CD4-positive, alpha-beta T cell treated with Interleukin-10 for 1 hour (primary cell): ENCODE measurements around the gene RASGEF1B.
"Not testable (repeated sequence)": the region's sequence is repeated elsewhere in the genome, so short reads cannot be mapped to it uniquely, and the experiment has no call there.

Experiments used
- DNase-seq: peaks from one replicate; pipeline ENCODE4 v3.0.0-alpha.2; 2020

Gene RASGEF1B

DNA sequence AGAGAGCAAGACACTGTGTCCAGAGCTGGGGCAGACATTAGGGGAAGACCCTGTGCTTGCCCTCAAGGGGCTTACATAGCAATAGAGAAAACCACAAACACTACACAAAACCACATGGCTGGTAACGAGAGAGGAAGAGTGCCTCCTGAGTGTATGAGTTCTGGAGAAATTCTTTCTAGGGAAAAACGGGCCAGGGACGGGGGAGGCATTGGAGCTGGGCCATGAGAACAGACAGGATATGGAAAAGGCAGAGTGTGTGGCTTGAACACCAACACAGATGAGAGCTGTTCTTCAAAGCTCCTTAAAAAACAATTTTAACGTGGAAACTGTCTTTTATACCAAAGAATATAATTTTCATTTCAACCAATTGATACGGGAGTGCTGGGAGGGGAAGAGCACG, 42.7 kb downstream of the RASGEF1B start:
- DNase-seq, result no peak

DNA sequence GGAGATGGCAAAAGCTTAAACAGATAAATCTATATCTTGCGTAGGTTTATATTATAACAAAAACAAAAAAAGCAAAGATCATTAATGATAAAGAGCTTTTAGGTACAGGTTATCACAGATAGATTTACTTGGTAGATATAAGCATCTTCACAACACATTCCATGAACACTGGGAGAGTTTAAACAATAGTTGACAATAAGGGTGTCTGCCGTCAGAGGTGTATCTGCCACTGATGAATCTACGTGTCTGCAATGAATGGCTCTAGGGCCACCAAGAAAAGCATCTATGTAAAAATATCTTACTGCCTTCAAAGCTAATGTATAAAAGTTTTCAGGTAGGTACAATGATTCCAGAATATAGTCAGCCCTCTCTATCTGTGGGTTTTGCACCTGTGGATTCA, 43.7 kb downstream of the RASGEF1B start:
- DNase-seq, result no peak

DNA sequence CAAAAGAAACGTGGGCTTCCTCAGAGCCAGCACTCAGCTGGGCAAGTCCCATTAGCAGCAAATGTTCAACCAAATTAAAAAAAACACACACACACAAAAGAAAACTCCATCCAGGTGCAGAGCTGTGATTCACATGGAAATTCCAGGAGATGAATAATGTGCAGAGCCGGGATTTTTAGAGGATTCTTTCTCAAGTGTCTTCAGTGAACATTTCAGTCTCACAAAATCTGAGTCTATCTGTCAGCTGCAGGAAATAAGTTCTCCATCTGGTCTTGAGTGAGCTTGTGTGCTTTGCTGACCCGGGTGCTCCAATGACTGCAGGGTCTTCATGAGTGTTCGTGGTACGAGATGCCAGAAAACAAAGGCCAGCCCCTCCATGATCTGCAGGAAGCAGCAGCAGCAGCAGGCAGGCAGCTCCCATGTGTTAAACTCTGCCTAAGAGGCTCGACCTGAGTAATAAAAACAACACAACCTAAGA, 44.3 kb downstream of the RASGEF1B start:
- DNase-seq, result no peak

DNA sequence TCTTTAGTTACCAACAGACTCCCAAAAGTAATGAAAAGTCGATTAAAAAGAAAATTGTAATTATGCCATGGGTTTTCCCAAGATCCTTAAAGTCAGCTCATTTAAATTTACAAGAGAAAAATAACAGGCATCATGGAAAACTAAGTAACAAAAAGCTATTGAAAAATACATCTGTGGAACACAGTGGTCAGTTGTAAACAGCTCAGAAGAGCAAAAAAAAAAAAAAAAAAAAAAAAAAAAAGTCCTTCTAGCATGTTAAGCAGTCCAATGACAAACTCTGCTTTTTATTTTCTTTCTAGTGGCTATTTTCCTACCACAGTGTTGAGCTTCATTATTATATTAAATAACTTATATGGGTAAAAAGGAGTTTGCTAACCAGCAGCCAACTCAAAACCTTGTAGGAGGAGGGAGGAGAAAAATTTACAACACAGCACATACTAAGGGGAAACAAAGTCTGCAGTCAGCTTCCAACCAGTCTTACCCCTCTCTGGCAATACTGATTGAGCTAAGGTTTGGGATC, 44.9 kb downstream of the RASGEF1B start:
- DNase-seq, result no peak

DNA sequence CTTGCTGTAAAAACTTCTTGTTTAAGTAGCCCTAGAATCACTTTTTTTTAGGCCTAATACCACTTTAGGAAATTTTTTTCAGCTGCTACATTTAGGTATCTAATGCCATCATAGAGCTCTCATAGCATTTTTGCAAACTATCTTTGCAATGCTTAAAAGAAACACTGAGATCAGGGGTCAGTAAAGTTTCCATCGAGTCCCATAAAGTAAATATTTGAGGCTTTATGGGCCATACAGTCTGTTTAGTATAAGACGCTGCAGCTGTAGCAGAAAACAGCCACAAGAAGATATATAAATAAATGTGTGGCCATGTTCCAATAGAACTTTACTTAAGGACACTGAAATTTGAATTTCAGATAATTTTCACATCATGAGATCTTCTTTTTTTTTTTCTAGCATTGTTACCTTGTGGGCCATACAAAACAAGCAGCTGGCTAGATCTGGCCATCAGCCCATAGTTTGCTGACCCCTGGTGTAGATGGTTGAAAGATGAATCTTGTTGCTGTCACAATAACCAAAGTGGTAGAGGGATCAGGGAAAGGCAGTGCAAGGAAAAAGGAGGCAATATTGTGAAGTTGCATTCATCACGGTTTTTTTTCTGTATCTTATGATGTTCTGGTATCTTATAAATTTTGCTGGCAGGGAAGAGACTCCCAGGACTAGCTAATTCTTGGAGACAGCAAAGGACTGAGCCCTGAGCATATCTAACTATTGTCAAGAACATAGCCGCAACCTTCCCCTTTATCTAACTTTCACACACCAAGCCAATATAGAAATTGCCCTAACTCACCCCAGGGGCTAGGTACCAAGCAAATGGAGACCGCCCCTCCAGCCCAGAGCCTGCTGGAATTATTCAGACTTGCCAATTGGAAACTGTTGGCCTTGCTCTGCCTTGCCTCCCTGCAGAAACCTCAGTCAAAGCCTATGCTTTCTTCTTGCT, 46.6 kb downstream of the RASGEF1B start:
- no peak for DNase-seq

DNA sequence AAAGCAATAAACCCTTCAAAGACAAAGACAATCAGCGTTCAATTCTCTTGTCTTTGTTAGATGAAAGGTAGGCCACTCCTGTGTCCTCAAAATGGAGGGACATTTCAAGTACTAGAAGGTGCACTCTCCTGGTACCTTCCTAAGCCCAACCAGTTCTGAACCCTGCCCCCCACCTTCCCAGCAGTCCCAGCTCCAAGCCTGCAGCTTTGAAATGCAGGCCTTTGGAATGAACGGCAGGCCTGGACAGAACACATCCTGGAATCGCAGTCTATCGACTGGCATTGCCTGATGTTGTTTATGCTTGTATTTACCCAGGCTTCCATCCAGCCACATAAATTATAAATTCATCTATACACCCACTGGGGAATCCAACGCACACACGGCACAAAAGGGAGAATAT, 47.4 kb downstream of the RASGEF1B start:
- no peak for DNase-seq

DNA sequence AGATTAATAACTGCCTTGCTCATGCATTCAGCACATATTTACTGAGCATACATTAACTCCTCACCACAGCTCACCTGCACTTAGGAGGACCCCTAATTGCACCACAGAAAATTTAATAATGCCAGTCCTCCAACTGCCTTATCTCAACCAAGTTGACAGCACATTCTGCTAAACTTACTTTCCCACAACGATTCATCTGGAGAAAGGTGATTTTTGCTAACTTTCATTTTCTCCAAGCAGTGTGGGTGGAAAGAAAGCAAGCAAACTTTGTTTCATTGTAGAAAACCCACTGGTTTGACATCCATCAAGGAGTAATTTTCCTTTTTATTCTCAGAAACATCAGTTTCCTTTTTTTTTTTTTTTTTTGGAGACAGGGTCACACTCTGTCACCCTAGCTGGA, 49.1 kb downstream of the RASGEF1B start:
- DNase-seq, result no peak

DNA sequence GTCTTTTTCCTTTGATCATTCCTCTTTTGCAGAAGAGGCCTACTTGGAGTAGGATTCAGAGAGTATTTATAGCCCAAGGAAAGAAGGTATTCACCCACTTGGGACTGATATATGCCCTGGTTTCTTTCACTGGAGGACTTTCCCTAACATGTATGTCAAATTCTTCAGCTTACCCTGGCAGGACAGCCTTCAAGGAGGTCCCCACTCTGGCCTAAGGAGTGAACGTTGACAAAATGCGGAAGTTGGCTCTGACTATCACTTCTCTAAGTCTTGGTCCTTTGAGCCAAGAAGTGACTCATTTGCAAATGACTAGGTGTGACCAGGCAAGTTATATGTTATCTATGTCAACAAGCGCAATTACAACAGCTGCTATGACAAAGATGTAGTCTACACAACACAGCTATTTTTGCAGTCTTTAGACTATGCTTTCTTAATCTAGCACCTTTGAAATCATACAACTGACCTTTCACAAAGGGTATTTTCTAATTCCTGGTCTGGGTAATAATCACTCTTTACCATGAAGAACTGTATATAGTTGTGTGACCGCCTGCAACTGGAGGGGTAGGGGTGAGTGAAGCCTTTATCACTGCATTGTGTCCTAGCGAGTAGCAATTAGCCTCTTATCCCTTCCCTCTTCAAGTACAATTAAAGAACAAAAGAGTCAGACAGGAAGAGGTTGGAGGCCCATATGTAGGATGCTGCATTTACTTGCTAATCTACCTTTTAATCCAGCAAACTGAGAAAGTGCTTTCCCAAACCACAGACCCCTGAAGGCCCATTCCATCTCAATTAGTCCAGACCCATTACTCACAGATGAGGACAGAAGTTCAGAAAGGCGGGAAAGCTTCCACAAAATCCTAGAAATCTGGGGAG, 50.1 kb downstream of the RASGEF1B start:
- peak; percentile 29 for DNase-seq

DNA sequence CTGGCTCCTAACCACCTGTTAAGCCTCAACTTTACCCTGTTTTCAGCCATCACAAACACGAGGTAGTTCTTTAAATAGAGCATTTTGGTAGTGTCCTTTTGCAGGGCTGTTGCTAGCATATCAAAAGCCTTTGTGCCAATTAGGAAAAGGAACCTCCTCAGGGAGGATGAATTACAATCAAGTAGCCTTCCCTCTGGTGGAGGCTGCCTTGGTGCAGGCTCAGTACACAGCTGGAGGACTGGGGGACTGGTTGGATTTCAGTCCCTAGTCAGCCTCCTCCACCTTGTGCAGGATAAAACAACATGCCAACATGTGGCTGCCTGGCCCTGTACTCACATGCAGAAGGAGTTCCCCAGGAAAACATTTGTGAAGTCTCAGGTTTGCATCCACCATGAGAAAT, 53.1 kb downstream of the RASGEF1B start:
- DNase-seq, result no peak

DNA sequence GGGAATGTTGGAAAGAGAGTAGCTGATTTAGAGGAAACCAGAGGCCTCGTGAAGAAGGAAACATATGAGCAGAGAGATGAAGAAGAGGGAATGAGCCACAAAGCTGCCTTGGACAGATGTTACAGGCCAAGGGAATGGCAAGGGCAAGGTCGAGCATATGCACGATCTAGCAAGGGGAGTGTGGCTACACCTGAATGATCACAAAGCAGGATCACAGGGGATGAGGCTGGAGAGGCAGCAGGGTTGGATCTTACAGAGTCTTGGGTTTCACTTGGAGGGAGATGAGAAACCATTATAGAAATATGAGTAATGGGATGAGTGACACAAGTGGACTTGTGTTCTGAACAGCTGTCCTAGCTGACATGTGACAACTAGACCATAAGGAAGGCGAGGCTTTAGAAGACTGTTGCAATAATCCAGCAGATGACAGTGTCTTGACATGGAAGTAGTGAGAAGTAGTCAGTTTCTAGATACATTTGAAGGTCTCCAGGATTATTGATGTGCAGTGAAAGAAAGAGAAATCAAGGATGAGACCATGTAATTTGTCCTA, 58.7 kb downstream of the RASGEF1B start:
- DNase-seq, result no peak

DNA sequence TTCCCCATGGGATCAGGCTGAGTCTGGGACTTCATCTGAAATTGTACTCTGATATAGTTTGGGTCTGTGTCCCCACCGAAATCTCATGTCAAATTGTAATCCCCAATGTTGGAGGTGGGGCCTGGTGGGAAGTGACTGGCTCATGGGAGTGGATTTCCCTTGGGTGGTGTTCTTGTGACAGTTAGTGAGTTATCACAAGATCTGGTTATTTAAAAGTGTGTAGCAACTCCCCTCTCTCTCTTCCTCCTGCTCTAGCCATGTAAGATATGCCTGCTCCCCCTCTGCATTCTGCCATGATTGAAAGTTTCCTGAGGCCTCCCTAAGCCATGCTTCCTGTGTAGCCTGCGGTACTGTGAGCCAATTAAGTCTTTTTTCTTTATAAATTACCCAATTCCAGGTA, 61.0 kb downstream of the RASGEF1B start:
- DNase-seq, result no peak

DNA sequence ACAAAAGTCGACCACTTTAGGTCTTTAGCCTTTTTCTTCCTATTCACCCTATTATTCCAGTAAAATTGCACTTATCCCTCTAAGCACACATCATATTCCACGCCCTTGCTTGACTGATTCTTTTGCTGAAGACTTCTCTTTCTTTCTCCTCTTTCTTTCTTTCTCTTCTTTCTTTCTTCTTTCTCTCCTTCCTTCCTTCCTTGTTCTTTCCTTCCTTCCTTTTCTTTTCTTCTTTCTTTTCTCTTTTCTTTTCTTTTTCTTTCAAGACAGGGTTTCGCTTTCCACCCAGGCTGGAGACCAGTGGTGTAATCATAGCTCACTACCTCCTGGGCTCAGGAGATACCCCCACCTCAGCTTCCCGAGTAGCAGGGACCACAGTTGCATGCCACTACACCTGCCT, 61.9 kb downstream of the RASGEF1B start:
- DNase-seq, result no peak

DNA sequence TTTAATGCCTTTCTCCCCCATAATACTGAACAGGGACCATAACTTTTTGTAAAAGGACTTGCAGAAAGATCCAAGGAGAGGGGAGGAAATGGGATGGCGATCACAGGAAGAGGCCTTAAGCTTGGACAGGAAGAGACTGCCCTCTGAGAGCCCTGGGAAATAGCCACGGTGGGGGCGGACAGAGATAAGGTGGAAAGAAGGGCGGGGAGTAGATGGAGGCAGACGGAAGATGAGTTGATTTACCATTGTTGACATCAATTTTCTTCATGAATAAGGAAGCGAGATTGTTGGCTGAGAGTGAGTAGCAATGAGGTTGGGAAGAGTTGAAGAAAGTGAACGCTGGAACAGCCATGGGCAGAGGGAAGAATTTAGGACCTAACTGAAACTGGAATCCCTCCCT, 63.4 kb downstream of the RASGEF1B start:
- no peak for DNase-seq

DNA sequence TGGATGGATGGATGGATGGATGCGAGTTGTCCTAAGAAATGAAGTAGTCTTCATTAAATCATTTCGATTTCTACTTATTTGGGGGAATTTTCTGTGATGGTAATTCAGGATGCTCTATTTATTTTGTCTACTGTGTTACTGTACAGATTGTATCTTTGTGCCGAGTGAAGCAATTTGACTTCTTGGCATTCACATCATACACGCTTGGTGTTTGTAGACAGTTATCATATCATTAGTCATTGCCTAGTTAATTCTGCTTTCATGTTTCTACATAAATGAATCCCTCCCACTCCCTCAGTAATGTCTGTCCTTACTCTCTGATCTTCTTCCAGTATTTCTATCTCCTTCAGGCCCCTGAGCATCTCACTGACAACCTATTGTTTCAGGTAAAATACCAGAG, 64.0 kb downstream of the RASGEF1B start:
- no peak for DNase-seq

DNA sequence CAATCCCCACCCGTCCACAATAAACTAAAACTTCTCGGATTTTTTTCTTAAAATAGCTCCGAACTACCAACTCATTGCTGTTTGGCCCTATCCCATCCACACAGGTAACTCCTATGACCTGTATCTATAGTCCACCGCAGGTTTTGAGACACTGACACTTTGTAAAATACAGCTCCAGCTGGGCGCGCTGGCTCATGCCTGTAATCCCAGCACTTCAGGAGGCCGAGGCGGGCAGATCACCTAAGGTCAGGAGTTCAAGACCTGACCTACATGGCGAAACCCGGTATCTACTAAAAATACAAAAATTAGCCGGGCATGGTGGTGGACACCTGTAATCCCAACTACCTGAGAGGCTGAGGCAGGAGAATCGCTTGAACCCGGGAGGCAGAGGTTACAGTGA, 65.2 kb downstream of the RASGEF1B start:
- DNase-seq, result not testable (repeated sequence)

DNA sequence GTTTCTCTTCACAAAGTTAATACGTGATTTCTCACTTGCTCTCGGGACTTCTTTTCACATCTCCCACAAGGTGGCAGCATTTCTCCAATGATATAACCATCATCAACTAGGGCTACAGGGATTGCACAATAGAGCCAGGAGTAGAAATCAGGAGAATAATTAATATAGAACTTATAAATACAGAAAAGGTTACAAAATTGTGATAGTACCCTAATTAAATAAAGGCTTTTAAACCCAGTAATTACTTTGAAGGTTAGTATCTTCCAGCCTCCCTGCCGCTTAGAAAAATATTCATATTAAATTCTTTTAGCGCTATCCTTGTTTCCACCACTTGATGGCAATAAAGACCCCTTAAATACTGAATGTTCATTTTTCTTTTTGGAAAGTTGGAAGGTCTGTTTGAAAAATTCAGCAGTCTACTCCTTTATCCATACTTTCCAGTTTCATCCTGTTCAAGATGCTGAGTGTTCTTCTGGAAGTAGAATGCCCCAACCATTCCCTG, 65.8 kb downstream of the RASGEF1B start:
- DNase-seq, result peak; percentile 70

DNA sequence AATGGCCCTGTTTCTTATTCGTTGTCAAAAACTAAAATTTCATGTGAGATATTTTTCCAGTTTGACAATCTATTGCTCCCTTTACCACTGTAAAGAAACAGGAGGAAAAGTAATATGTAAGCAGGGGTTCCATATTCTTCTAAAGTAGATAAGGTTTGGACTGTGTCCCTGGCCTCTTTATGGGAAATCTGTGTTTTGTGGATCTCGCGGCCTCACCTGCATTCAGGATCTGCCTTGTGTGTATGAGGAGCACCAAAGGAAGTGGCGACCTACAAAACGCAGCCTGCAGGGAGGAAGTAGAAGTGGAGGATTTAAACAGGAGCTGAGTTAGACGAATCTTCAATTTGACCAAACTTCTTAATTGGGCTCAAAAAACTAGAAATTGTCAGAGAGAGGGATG, 67.0 kb downstream of the RASGEF1B start:
- DNase-seq, result no peak

DNA sequence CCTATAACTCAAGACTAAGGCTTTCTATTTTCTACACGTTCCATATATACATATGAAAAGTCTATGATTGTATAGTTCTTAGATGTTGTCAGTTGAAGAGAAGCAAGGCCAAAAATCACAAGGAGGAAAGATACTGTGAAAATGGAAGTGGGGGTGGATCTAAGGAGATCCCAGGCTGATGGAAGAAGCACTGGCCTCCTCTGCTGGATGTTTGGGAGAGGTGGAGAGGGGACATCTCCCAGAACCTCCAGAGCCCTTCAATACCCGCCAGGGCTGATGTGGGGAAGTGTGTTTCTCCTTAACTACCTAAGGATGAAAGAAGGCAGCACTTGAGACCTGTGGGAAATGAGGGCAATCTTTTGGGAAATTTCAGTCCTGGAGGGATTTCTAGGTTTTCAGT, 67.4 kb downstream of the RASGEF1B start:
- DNase-seq, result no peak

DNA sequence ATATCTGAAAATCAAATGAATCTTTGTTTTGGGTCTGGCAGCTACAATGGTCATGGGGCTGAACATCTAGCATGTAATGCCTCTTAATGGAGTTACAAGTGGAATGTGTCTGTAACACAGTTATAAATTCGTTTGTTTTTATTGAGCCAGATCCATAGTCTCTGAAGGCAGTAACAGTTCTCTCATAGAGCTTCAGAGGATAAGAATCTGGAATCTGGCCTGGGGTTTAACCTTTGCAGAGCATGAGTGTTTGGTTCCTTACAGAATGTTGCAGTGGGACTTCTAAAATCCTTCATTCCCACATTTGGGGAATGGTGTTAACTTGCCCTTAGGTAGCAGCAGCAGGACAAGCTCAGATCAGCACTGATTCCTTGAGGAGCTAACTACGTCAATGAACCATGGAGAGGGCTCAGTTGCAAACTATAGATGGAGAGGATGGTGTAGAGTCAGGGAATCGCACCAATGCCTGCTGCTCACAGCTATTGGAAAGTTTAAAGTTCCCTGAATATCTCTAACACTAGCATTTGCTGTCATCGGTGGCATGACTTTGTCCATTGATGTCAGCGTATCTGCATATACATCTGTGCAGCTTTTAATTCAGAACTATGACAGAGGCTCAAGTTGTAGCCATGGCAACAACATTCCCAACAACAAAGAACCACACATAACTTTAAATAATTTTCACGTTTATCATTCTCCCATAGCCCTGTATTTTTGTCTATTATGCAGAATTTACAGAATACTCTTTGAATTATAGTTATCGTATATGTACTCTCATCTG, 72.2 kb downstream of the RASGEF1B start:
- DNase-seq, result no peak

DNA sequence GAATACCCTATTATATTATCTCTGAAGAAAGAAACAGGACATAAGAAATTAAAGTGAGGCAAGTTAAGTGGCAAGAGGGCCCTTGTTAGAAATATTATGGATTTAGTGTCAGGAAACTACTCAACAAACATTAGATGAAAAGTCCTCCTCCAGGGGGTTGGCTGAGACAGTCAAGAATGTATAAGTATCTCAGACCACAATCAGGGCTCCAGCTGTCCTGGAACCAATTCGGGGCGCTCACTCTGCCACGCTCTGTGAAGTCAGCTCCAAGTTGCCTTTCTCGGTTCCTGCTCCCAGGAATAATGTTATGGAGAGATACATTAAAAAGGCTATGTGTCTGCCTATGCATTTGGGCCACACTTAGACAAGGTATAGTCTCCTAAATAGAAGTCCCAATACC, 73.3 kb downstream of the RASGEF1B start:
- DNase-seq, result no peak

DNA sequence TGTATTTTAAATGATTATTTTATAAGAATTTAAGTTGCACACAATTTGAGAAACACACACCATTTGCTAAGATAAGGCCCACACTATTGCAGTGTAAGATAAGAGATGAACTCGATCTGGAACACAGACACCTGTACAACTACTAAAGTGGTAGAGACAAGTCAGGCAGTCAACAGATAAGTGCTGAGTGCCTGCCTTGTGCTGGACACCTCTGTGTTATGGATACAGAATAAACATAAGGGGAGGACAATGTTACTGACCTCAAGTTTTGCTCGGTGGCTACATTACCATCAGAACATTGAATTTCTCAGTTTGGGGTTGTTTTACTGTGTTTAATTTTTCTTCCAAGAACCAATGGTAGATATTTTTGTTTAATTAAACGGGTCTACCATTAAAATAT, 74.1 kb downstream of the RASGEF1B start:
- DNase-seq, result no peak

DNA sequence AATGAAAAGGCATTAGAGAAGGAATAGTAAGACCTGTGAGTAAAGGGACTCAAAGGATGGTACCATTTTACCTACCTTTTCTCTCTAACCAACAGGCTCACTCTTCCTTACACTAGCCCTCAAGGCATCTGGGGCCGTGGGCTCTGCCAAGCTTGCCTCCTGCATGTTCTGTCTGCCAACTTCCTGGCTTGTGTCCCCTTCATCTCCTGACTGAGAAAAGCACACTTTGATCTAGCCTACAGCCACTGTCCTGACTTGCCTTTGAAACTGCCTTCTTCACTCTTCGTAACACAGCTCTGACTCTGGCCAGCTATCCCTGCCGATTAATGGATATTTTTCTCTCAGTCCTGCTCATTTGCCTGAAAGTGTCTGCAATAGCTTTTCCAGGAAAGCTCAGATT, 76.5 kb downstream of the RASGEF1B start:
- no peak for DNase-seq
